ENCODE results near the gene IER5.

Gene IER5

GRCh38 chr1:181135437-181135731, 46.9 kb downstream of the IER5 start:
- no peak for DNase-seq (ENCODE audit: low read depth)

DNA sequence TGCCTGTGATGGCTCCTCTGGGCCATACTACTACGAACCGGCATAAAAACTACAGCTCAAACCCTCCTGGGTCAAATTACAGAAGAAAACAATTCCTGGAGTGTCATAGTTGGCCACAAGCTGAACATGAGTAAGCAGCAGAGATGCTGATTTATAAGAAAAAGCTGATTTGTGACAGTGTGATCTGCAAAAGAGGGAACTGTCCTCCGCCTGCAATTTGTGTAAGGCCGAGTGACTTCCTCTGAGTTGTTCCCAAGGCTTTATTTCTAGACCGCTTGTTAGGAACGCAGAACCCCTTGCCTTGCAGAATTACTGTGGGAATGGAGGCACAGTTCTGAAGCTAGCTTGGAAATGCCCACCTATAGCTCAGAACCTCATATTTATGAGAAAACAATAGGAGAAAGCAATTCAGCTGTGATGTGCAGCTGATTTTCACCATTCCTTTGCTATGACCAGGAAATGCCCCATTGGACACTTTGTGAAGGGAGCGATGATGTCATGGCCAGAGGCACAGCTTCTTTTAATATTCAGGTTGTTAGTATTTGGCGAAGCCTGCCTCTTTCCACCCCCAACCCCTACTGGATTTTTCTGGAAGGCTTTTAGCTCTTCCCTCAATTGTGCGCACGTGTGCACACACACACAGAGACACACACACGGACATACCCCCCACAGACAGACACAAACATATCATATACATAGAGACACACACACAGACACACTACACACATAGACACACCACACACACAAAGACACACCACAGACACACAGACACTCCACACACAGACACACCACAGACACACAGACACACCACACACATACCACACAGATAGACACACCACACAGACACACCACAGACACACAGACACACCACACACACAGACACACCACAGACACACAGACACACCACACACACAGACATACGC, 47.6 kb downstream of the IER5 start:
- DNase-seq (ENCODE audit: low read depth), result no peak

DNA sequence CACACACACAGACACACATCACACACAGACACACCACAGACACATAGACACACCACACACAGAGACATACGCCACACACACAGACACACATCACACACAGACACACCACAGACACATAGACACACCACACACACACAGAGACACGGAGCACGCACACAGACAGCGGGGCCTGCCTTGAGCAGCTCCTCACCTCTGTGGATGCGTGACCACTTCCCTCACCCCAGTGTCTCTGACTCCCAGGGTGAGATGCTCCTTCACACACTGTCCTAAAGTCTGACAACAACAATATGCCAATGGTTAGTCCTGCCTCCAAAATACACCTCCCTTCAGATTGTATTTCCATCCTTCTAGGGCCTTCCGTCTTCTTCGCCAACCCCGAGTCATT, 48.2 kb downstream of the IER5 start:
- DNase-seq (ENCODE audit: low read depth), result no peak

DNA sequence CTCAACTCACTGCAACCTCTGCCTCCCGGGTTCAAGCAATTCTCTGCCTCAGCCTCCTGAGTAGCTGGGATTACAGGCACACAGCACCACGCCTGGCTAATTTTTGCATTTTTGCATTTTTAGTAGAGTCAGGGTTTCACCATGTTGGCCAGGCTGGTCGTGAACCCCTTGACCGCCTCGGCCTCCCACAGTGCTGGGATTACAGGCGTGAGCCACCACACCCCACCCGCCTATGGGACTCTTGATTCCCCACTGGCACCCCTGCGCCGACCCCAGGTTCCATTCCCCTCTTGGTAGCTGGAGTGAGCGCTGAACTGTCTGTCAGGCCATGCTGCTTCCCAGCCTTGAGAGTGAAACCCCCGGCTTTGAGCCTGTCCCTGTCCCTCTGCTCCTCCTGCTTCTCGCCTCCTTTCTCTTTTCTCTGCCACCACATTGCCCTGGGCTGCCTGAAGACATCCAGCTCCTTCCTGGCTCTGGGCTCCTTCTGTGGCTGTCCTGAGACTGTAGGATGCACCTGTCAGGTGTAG, 48.8 kb downstream of the IER5 start:
- DNase-seq (ENCODE audit: low read depth), result no peak

DNA sequence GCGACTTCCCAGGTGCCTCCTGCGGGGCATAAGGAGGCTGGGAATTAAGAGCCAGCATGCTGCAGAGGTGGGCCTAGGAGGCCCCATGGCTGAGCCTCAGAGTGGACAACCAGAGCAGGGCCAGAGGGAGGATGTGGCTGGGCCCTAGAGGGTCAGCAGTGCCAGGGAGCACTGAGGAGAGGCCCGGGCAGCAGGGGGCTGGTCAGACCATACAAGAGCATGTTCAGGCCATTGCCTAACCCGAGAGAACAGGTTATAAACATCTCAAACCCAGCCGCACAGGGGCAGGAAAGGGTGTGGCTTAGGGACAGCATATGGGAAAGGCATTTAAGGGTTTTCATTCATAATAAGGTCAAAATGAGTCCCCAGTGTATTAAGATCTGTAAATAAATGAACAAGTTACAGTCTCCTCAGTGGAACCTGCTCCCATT, 51.1 kb downstream of the IER5 start:
- no peak for DNase-seq (ENCODE audit: low read depth)

DNA sequence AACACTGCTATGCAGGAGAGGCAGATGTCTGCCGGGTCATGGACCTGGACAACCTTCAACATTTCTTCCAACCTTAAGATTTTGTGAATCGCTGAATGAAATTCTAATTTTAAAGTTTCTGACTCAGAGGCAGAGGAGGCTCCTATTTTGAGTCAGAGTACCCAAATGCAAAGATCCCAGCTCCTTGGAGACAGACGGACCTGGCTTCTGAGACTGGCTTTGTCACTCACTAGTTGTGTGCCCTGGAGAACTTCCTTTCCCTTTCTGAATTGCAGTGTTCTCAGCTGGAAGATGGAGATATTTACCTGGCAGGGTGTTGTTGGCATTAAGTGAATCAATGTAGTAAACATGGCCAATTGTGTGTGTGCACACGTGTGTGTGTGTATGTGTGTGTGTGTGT, 51.9 kb downstream of the IER5 start:
- no peak for DNase-seq (ENCODE audit: low read depth)

DNA sequence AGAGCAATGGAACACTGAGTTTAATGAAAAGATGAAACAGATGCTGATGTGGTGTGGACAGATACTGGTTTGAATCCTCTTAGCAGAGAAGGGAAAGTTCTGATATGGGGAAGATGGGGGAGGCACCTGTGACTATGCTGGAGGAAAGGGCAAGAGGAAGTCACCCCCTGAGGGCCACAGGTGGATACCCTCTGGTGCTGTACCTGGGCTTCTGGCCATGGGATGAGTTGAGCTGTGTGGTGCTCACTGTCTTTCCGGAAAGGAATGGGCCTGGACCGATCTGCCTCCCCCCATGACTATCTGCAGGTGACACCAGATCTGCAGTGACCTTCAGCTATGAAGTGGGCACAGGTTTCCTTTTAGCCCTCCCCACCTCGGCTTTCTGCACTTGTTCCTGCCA, 52.4 kb downstream of the IER5 start:
- DNase-seq (ENCODE audit: low read depth), result no peak

- no peak for DNase-seq (ENCODE audit: low read depth)
These were observed 53.0 kb downstream of the IER5 start for GRCh38 chr1:181141431-181141910.
